Measurements from ENCODE around the gene ABHD12B.

Gene ABHD12B

DNA sequence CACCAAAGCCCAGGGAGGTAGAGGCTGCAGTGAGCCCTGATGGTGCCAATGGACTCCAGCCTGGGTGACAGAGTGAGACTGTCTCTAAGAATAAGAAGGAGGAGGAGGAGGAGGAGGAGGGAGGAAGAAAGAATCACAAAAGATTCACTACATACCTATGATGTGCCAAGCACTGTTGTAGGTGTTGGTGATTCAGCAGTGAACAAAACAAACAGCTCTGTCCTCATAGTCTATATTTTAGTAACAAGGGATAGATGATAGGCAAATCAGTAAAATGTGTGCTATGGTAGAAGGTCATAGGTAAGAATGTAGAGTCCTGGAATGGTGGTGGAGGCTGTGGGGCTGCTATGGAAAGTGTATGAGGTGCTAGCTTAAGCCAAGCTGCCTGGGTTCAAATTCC is 18.0 kb upstream of the ABHD12B start:
- ATAC-seq (ENCODE audit: low read depth) (no peak), DNase-seq (ENCODE audit: low spot score) (no peak)
- no peak overlapping the region for H3K27ac ChIP-seq (ENCODE audit: poor library complexity, severe bottlenecking)
- no peaks in the 10 kb centered on the region for H3K4me1 ChIP-seq (ENCODE audit: insufficient read depth, poor library complexity, severe bottlenecking)
- H3K27me3 ChIP-seq (ENCODE audit: insufficient read depth, poor library complexity, severe bottlenecking): peaks cover 3% of the 10 kb centered on the region
- H3K4me3 ChIP-seq (ENCODE audit: severe bottlenecking): no peak overlapping the region
- no peaks in the 10 kb centered on the region for H3K36me3 ChIP-seq (ENCODE audit: low read depth)
- TF ChIP-seq, protein P1, sequence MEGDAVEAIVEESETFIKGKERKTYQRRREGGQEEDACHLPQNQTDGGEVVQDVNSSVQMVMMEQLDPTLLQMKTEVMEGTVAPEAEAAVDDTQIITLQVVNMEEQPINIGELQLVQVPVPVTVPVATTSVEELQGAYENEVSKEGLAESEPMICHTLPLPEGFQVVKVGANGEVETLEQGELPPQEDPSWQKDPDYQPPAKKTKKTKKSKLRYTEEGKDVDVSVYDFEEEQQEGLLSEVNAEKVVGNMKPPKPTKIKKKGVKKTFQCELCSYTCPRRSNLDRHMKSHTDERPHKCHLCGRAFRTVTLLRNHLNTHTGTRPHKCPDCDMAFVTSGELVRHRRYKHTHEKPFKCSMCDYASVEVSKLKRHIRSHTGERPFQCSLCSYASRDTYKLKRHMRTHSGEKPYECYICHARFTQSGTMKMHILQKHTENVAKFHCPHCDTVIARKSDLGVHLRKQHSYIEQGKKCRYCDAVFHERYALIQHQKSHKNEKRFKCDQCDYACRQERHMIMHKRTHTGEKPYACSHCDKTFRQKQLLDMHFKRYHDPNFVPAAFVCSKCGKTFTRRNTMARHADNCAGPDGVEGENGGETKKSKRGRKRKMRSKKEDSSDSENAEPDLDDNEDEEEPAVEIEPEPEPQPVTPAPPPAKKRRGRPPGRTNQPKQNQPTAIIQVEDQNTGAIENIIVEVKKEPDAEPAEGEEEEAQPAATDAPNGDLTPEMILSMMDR (IDR thresholded peaks at IDR 0.05; ENCODE audit: poor library complexity, severe bottlenecking): no peak
- H3K9me3 ChIP-seq (ENCODE audit: severe bottlenecking): no peaks in the 10 kb centered on the region

DNA sequence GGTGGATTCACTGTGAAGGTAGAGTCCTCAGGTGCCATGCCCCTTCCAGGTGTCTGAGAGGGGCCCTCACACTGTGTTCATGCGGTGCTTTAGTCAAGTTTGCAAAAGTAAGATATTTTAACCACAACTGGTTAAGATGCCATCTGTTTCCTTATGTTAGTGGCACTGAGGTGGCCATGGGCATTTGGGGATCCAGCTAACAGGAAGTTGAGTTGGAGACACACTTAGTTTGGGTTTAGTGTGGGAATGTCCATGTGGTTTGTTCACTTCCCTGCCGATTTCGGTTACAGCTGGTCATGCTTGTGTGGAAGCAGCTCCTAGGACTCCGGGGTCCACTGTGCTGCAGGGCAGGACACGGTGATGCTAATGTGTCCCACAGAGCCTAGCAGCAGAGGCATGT is 17.3 kb upstream of the ABHD12B start:
- Histone ChIP-seq H3K36me3 (ENCODE audit: low read depth) (no peaks in the 10 kb centered on the region), H3K9me3 (ENCODE audit: severe bottlenecking) (no peaks in the 10 kb centered on the region), H3K4me1 (ENCODE audit: insufficient read depth, poor library complexity, severe bottlenecking) (peaks cover 3% of the 10 kb centered on the region), H3K27me3 (ENCODE audit: insufficient read depth, poor library complexity, severe bottlenecking) (peaks cover 3% of the 10 kb centered on the region), H3K4me3 (ENCODE audit: severe bottlenecking) (no peak overlapping the region), H3K27ac (ENCODE audit: poor library complexity, severe bottlenecking) (no peak overlapping the region)
- TF ChIP-seq, protein P1 (IDR thresholded peaks at IDR 0.05; ENCODE audit: poor library complexity, severe bottlenecking): no peak
- no peak for ATAC-seq (ENCODE audit: low read depth)
- DNase-seq (ENCODE audit: low spot score): no peak

DNA sequence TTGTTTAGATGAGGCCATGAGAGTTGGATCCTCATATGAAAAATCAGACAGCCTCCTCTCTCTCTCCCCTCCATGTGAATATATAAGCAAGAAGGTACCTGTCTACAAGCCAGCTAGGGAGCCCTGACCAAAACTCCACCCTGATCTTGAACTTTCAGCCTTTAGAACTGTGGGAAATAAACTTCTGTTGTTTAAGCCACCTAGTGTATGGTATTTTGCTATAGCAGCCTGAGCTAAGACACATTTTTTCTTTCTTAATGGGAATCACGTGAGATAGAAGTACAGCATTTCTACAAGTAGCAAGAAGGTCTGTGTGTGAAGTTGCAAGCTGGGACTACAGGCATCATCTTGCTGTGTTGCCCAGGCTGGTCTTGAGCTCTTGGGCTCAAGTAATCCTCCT is 16.3 kb upstream of the ABHD12B start:
- H3K36me3 ChIP-seq (ENCODE audit: low read depth): no peaks in the 10 kb centered on the region
- peaks cover 4% of the 10 kb centered on the region for H3K4me1 ChIP-seq (ENCODE audit: insufficient read depth, poor library complexity, severe bottlenecking)
- no peak for DNase-seq (ENCODE audit: low spot score)
- no peak for ATAC-seq (ENCODE audit: low read depth)
- no peak overlapping the region for H3K27ac ChIP-seq (ENCODE audit: poor library complexity, severe bottlenecking)
- TF ChIP-seq, protein P1 (IDR thresholded peaks at IDR 0.05; ENCODE audit: poor library complexity, severe bottlenecking): no peak
- peaks cover 3% of the 10 kb centered on the region for H3K27me3 ChIP-seq (ENCODE audit: insufficient read depth, poor library complexity, severe bottlenecking)
- H3K4me3 ChIP-seq (ENCODE audit: severe bottlenecking): no peak overlapping the region
- H3K9me3 ChIP-seq (ENCODE audit: severe bottlenecking): no peaks in the 10 kb centered on the region

DNA sequence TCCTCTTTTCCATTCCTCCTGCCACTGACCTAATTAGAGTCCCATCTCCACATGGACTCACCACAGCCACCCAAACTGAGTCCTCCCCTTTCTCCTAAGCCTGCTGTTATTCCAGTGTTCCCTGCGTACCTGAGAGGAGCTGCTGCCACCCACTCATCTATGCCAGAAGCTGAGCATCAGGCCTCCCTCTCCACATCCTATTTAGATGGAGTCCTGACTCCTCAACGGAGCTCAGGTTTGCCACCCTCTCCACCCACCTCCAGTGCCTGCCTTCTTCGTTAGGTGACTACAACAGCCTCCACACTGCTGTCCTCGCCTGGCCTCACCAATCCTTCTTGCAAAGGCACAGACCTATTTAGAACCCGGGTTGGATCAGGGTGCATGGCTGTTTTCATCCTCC is 15.2 kb upstream of the ABHD12B start:
- TF ChIP-seq, protein P1 (IDR thresholded peaks at IDR 0.05; ENCODE audit: poor library complexity, severe bottlenecking): no peak
- H3K27ac ChIP-seq (ENCODE audit: poor library complexity, severe bottlenecking): no peak overlapping the region
- no peak for ATAC-seq (ENCODE audit: low read depth)

DNA sequence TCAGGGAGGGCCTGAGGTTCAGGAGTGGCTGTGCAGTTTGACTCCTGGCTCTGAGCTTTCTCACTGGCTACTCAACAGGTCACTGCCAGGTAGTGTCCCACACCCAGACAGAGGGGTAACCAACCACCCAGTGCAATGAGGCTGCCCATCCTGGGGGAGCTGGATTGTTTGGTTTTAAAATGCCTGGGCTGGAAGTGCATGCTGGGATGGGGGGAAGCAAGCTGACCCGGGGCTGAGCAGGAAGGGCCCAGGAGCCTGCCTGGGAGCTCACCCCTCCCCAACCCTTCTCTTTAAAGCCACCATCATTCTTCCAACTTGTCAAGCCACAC is 12.6 kb upstream of the ABHD12B start:
- H3K9me3 ChIP-seq (ENCODE audit: severe bottlenecking): no peaks in the 10 kb centered on the region
- H3K36me3 ChIP-seq (ENCODE audit: low read depth): no peaks in the 10 kb centered on the region
- H3K27me3 ChIP-seq (ENCODE audit: insufficient read depth, poor library complexity, severe bottlenecking): no peaks in the 10 kb centered on the region
- no peak overlapping the region for H3K27ac ChIP-seq (ENCODE audit: poor library complexity, severe bottlenecking)
- peak overlapping the region; percentile 27 for H3K4me3 ChIP-seq (ENCODE audit: severe bottlenecking)
- H3K4me1 ChIP-seq (ENCODE audit: insufficient read depth, poor library complexity, severe bottlenecking): peaks cover 4% of the 10 kb centered on the region
- ATAC-seq (ENCODE audit: low read depth): no peak; the same call in 2 of the 3 replicates
- TF ChIP-seq, protein P1 (IDR thresholded peaks at IDR 0.05; ENCODE audit: poor library complexity, severe bottlenecking): no peak
- DNase-seq (ENCODE audit: low spot score): no peak

More for the DNA sequence above, 15.2 kb upstream of the ABHD12B start:
- no peaks in the 10 kb centered on the region for H3K9me3 ChIP-seq (ENCODE audit: severe bottlenecking)
- no peak for DNase-seq (ENCODE audit: low spot score)
- H3K4me1 ChIP-seq (ENCODE audit: insufficient read depth, poor library complexity, severe bottlenecking): peaks cover 4% of the 10 kb centered on the region
- no peak overlapping the region for H3K4me3 ChIP-seq (ENCODE audit: severe bottlenecking)
- no peaks in the 10 kb centered on the region for H3K27me3 ChIP-seq (ENCODE audit: insufficient read depth, poor library complexity, severe bottlenecking)
- H3K36me3 ChIP-seq (ENCODE audit: low read depth): no peaks in the 10 kb centered on the region

Data from RWPE2 (cell line).